HepG2 (cell line): Measurements from ENCODE around the gene MUC15.

Source experiments
- ASH2L ChIP-seq: fragments of 300-600, 200-600 bp; sonication (generic); IDR thresholded peaks from 2 replicates; pipeline ENCODE4 v1.7.0; 2017; ENCODE audit warnings: low read depth, mild to moderate bottlenecking, moderate library complexity, mixed read lengths, low read length; ENCODE audit not compliant: insufficient read length
- GABPA ChIP-seq, 2 experiments: IDR thresholded peaks; 2 replicates each; pipeline ENCODE4 v1.6.1; 2011 to 2016; ENCODE audit warnings: low read depth in 2 of 2, low read length in 1 of 2, missing biosample characterization in 1 of 2, missing genetic modification characterization in 1 of 2
- NFE2L2 ChIP-seq: fragments of 150-350 bp; IDR thresholded peaks from 2 replicates; pipeline ENCODE4 v1.6.1; 2014; ENCODE audit warnings: low read length
- RFX3 ChIP-seq: IDR thresholded peaks from 2 replicates; pipeline ENCODE4 v1.6.1; 2016; ENCODE audit warnings: missing biosample characterization, missing genetic modification reagents
- TBL1XR1 ChIP-seq: fragments of 150-350 bp; IDR thresholded peaks from 2 replicates; pipeline ENCODE4 v1.6.1; 2014; ENCODE audit warnings: borderline replicate concordance, low read length; ENCODE audit not compliant: partially characterized antibody
- TCF7L2 ChIP-seq: IDR thresholded peaks from 2 replicates; pipeline ENCODE4 v1.6.1; 2011; ENCODE audit warnings: mild to moderate bottlenecking, low read depth, low read length, moderate library complexity
- ZNF251 ChIP-seq: sonication (generic); formaldehyde crosslinking; IDR thresholded peaks from 2 replicates; pipeline ENCODE4 v1.9.0; 2021; ENCODE audit warnings: mild to moderate bottlenecking, missing genetic modification reagents
- ZNF296 ChIP-seq: sonication (generic); formaldehyde crosslinking; conservative IDR thresholded peaks from 2 replicates; pipeline ENCODE4 v1.5.0; 2020; ENCODE audit warnings: mild to moderate bottlenecking, missing genetic modification reagents

- no peak for TF ChIP-seq NFE2L2
- TF ChIP-seq ASH2L = no peak
- no peak for TF ChIP-seq ZNF296
- no peak for TF ChIP-seq ZNF251 (CRISPR knock-in tag)
- no peak for TF ChIP-seq GABPA (IDR thresholded peaks at IDR 0.05; ENCODE audit: low read depth, low read length)
- no peak for TF ChIP-seq GABPA (CRISPR knock-in tag; IDR thresholded peaks at IDR 0.05; ENCODE audit: low read depth)
- TF ChIP-seq TCF7L2 = no peak
- no peak for TF ChIP-seq TBL1XR1
- no peak for TF ChIP-seq RFX3
These were observed 61.9 kb downstream of the MUC15 start for GRCh38 chr11:26510164-26510563.
